Measurements from ENCODE around the gene CDH13. TPM values are rescaled to one million over a fixed set of nuclear protein-coding genes. Genes with fewer than 3 reads are reported as not detected.

Gene CDH13
- total RNA-seq, 1 donor from 2014 or later, result 45.1 TPM

DNA sequence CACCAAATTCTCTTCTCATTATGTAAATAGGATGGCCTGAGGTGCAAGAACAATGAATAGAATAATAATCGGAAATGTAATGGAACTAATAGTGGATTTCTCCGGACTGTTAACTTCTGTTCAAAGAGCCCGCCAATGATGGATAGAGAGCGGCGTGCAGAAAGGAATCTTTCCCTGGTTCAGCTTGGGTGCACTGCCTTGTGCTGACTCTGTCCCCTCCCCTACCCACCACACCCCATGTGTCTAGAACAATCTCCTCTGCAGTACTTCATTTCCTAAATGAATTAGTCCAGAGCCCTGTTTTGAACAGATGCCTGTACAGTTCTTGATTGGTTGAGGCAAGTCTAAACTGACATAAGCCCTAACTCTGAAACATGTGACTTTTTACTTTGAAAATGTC is 125.4 kb downstream of the CDH13 start:
- peaks cover 1% of the 10 kb centered on the region for H3K36me3 Mint-ChIP-seq (ENCODE audit: low read depth)
- no peak for DNase-seq (ENCODE audit: low spot score)
- H3K4me3 Mint-ChIP-seq (ENCODE audit: unreplicated experiment), result no peak overlapping the region
- TF ChIP-seq, protein P1, sequence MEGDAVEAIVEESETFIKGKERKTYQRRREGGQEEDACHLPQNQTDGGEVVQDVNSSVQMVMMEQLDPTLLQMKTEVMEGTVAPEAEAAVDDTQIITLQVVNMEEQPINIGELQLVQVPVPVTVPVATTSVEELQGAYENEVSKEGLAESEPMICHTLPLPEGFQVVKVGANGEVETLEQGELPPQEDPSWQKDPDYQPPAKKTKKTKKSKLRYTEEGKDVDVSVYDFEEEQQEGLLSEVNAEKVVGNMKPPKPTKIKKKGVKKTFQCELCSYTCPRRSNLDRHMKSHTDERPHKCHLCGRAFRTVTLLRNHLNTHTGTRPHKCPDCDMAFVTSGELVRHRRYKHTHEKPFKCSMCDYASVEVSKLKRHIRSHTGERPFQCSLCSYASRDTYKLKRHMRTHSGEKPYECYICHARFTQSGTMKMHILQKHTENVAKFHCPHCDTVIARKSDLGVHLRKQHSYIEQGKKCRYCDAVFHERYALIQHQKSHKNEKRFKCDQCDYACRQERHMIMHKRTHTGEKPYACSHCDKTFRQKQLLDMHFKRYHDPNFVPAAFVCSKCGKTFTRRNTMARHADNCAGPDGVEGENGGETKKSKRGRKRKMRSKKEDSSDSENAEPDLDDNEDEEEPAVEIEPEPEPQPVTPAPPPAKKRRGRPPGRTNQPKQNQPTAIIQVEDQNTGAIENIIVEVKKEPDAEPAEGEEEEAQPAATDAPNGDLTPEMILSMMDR (IDR thresholded peaks at IDR 0.05), result no peak
- H3K27me3 Mint-ChIP-seq (ENCODE audit: low read depth), result no peaks in the 10 kb centered on the region
- H3K27ac Mint-ChIP-seq (ENCODE audit: unreplicated experiment), result no peak overlapping the region
- H3K4me1 Mint-ChIP-seq (ENCODE audit: low read depth), result peaks cover 21% of the 10 kb centered on the region
- H3K9me3 Mint-ChIP-seq (ENCODE audit: low read depth), result no peaks in the 10 kb centered on the region

DNA sequence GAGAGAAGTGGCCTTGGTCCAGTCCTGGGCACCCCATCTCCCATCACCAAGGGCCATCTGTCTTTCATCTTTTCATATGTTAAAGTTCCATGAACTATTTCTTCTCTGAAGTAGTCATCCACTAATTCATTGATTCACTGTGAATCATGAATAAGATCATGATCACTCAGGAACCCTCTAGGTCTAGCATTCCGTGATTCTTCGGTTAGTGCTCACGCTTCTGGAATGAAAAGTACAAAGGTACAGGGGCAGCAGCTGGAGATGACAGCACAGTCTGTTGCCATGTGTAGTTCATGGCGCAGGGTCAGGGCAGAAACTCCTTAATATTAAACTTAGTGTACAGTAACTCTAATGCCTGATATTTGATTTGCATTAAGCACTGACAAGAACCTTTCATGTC is 127.1 kb downstream of the CDH13 start:
- Mint-ChIP-seq H3K36me3 (ENCODE audit: low read depth) (peaks cover 1% of the 10 kb centered on the region), H3K27me3 (ENCODE audit: low read depth) (no peaks in the 10 kb centered on the region), H3K27ac (ENCODE audit: unreplicated experiment) (no peak overlapping the region), H3K9me3 (ENCODE audit: low read depth) (no peaks in the 10 kb centered on the region), H3K4me1 (ENCODE audit: low read depth) (peaks cover 23% of the 10 kb centered on the region), H3K4me3 (ENCODE audit: unreplicated experiment) (no peak overlapping the region)
- DNase-seq (ENCODE audit: low spot score), result no peak
- TF ChIP-seq, protein P1 (IDR thresholded peaks at IDR 0.05), result no peak

- peaks cover 27% of the 10 kb centered on the region for H3K4me1 Mint-ChIP-seq (ENCODE audit: low read depth)
- no peaks in the 10 kb centered on the region for H3K9me3 Mint-ChIP-seq (ENCODE audit: low read depth)
- no peaks in the 10 kb centered on the region for H3K36me3 Mint-ChIP-seq (ENCODE audit: low read depth)
- no peak for DNase-seq (ENCODE audit: low spot score)
- H3K27me3 Mint-ChIP-seq (ENCODE audit: low read depth), result no peaks in the 10 kb centered on the region
- H3K4me3 Mint-ChIP-seq (ENCODE audit: unreplicated experiment), result no peak overlapping the region
- no peak overlapping the region for H3K27ac Mint-ChIP-seq (ENCODE audit: unreplicated experiment)
- TF ChIP-seq, protein P1 (IDR thresholded peaks at IDR 0.05), result no peak
Measured at GRCh38 chr16:82754716-82755513, 128.1 kb downstream of the CDH13 start.

GRCh38 chr16:82755570-82756282 is 129.0 kb downstream of the CDH13 start:
- no peaks in the 10 kb centered on the region for H3K27me3 Mint-ChIP-seq (ENCODE audit: low read depth)
- no peaks in the 10 kb centered on the region for H3K9me3 Mint-ChIP-seq (ENCODE audit: low read depth)
- no peak overlapping the region for H3K4me3 Mint-ChIP-seq (ENCODE audit: unreplicated experiment)
- peaks cover 33% of the 10 kb centered on the region for H3K4me1 Mint-ChIP-seq (ENCODE audit: low read depth)
- H3K36me3 Mint-ChIP-seq (ENCODE audit: low read depth), result no peaks in the 10 kb centered on the region
- peak overlapping the region; percentile 76 for H3K27ac Mint-ChIP-seq (ENCODE audit: unreplicated experiment)
- TF ChIP-seq, protein P1 (IDR thresholded peaks at IDR 0.05), result peak; percentile 70
- no peak for DNase-seq (ENCODE audit: low spot score)

- no peaks in the 10 kb centered on the region for H3K27me3 Mint-ChIP-seq (ENCODE audit: low read depth)
- TF ChIP-seq, protein P1 (IDR thresholded peaks at IDR 0.05), result no peak
- H3K4me3 Mint-ChIP-seq (ENCODE audit: unreplicated experiment), result no peak overlapping the region
- H3K36me3 Mint-ChIP-seq (ENCODE audit: low read depth), result no peaks in the 10 kb centered on the region
- H3K27ac Mint-ChIP-seq (ENCODE audit: unreplicated experiment), result peak overlapping the region; percentile 76
- no peaks in the 10 kb centered on the region for H3K9me3 Mint-ChIP-seq (ENCODE audit: low read depth)
- peaks cover 38% of the 10 kb centered on the region for H3K4me1 Mint-ChIP-seq (ENCODE audit: low read depth)
- DNase-seq (ENCODE audit: low spot score), result no peak
Measured at GRCh38 chr16:82756283-82756599, 129.5 kb downstream of the CDH13 start.
